GM12891 (cell line): Measurements from ENCODE around the gene CTBP2.

Experiments used
- DNase-seq: peaks from one replicate; pipeline ENCODE4 v3.0.0; 2011; ENCODE audit warnings: low spot score; ENCODE audit not compliant: insufficient read length
- FAIRE-seq: peaks from 2 replicates; lab custom pipeline; 2011; peaks lifted over from hg19 to GRCh38; lab: Jason Lieb, UNC
- PAX5 ChIP-seq: IDR thresholded peaks from 2 replicates; pipeline ENCODE4 v1.6.1; 2011; ENCODE audit warnings: low read length, moderate library complexity, mild to moderate bottlenecking; ENCODE audit not compliant: insufficient read depth, severe bottlenecking
- POLR2A ChIP-seq: IDR thresholded peaks from 2 replicates; pipeline ENCODE4 v1.6.1; 2011; ENCODE audit warnings: low read depth, low read length, control low read depth
- POLR2AphosphoS5 ChIP-seq: IDR thresholded peaks from 2 replicates; pipeline ENCODE4 v1.6.1; 2011; ENCODE audit warnings: low read depth, low read length, control low read depth
- POU2F2 ChIP-seq: IDR thresholded peaks from 2 replicates; pipeline ENCODE4 v1.6.1; 2011; ENCODE audit warnings: low read depth, mild to moderate bottlenecking, control low read depth, low read length, moderate library complexity
- SPI1 ChIP-seq: IDR thresholded peaks from 2 replicates; pipeline ENCODE4 v1.6.1; 2011; ENCODE audit warnings: low read depth, low read length, control low read depth
- TAF1 ChIP-seq: IDR thresholded peaks from 2 replicates; pipeline ENCODE4 v1.6.1; 2011; ENCODE audit warnings: low read depth, low read length, control low read depth

Gene CTBP2

DNA sequence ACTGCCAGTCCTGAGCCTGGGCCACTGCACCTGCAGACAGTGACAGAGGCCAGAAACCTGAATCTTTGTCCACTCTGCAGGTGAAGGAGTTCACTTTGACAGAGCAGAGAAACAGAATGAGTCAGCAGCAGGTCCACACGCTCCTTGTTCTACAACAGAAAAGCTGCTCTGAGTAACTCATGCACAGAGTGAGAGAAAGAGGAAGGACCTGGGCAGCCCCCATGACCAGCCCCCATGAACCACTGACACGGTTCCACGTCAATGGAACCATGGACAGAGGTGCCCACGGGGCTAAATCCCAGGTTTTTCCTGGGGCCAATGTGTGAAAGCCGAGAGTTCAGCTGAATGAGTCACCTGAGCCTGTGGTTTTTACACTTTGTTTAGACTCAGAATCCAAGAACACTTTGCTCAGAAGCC is 40.8 kb upstream of the CTBP2 start:
- DNase-seq (peak; percentile 35), FAIRE-seq (peak; percentile 84)
- no peak for TF ChIP-seq POLR2A
- 0 out of 2 replicates have a peak, but pooled peaks have one; percentile 9 for TF ChIP-seq POU2F2
- peak; percentile 63 for TF ChIP-seq SPI1
- TF ChIP-seq PAX5: peak; percentile 62

DNA sequence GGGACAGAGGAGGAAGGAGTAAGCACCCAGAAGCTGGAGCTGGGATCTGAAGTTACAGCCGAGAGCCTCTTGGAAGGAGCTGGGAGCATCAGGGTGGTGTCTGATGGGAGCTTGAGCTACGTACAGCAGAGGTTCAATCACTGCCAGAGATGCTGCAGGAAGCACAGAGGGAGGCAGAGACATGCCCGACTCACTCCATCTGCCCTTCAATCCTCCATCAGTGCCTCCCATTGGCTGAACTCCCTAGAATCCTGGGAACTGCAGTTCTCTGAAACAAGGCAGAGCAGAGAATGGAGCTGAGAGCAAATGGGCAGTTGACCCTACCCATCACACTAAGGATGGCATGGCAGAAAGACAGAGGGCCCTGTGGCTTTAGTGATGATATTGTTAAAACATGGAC is 40.0 kb upstream of the CTBP2 start:
- no peak for DNase-seq
- TF ChIP-seq PAX5 (no peak), TAF1 (no peak), POLR2A (no peak), POU2F2 (no peak), SPI1 (no peak), POLR2AphosphoS5 (no peak)
- FAIRE-seq: no peak

DNA sequence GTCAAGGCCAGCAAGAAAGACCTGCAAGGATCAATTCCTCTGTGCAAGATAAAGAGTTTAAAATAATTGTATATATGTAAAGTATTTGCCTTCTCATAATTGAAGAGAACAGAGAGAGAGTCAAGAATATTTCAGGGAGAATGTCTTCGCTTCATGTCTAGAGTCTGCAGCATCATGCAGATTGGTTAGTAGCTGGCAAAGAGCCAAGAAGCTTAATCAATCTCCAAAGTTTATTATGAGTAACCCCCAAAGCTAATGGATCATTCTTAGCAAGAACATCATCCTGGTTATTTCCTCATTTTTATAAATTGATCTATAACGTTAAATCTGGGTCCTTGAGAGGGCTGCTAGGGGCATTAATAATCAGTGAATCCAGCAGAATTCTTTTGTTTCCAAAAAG is 38.9 kb upstream of the CTBP2 start:
- FAIRE-seq (no peak), DNase-seq (no peak)

DNA sequence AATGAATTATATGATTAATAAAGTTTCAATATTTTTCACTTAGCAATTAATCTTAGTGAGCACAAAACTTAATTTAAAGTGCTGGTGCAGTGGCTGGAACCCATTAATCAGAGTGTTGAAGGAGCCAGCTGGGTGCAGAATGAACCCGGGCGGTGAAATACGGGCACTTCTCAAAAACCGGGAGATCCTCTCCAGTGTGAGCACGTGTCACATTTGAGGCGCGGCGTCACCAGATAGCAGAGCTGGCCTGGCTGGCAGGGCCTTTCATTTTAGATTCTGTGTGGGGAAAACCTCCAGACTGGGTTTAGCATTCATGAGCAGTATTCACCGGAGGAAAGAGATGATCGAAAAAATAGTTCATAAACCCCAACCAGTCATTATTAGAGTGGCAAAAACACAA is 34.5 kb upstream of the CTBP2 start:
- DNase-seq: no peak
- FAIRE-seq: no peak
- TF ChIP-seq POLR2A (no peak), POU2F2 (no peak), TAF1 (no peak), POLR2AphosphoS5 (no peak), SPI1 (no peak), PAX5 (no peak)

More for the DNA sequence above, 38.9 kb upstream of the CTBP2 start:
- TF ChIP-seq TAF1 (no peak), POLR2A (no peak), PAX5 (no peak), SPI1 (no peak), POU2F2 (no peak), POLR2AphosphoS5 (no peak)

DNA sequence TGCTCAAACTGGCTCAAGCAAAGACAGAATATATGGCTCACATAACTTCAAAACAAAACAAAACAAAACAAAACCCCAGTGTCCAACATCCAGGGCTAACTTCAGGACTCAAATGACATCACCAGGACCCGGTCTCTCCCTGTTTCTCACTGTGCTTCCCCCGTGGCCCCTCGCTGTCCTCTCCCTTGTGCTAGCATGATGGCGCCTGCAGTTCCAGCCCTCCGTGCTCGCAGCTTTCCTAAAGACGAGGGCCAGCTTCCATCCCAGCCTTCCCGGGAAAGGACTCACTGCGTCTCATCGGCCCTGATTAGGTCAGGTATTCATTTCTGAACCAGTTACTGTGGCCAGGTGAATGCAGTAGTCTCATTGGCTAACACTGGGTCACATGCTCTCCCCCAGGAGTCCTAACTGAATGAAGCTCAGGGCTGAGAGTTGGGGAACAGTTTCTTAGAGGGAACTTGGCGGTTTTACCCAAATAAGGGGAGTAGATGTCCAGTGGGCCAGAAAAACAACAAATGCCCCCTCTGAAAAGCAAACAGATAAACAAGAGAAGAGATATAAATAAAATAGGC is 33.0 kb upstream of the CTBP2 start:
- DNase-seq (no peak), FAIRE-seq (no peak)
- TF ChIP-seq TAF1: no peak
- TF ChIP-seq POU2F2: no peak
- no peak for TF ChIP-seq SPI1
- no peak for TF ChIP-seq PAX5
- no peak for TF ChIP-seq POLR2AphosphoS5
- TF ChIP-seq POLR2A: no peak

DNA sequence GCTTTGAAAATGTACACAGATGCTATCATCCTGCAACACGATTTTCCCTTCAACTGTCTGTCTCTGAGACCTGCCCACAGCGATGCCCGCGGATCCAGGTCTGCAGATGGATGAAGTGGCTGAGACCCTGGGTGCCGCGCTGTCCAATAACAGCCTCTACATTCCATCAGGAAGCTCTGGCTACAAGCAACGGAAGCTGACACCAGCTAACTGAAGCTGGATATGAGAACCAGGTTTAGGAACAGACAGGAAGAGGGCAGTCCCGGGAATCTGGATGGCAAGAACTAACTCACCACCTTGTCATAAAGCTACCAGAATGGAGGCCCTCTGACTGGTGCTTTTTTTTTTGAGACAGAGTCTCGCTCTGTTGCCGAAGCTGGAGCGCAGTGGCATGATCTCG is 32.3 kb upstream of the CTBP2 start:
- no peak for DNase-seq
- FAIRE-seq: no peak

DNA sequence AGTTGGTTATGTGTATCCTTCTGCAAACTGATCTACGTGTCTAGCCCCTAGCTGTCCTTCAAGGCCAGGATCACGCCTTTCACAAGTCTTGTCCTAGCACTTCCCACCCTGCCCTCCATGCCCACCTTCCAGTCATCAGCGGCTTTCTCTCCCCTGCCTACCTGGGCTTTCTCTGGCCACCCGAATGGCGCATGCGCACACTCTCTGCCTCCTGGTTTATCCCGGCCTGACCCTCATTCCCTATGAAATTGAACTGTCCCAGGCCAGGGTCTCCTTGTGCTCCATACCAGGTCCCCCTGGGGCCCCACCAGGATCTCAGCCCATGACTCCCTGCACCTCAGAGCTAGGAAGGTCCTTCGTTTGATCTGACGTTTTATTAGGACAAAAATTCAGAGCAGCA is 31.6 kb upstream of the CTBP2 start:
- DNase-seq (no peak), FAIRE-seq (no peak)
- no peak for TF ChIP-seq TAF1
- no peak for TF ChIP-seq POLR2AphosphoS5

More for the DNA sequence above, 32.3 kb upstream of the CTBP2 start:
- TF ChIP-seq TAF1: no peak

DNA sequence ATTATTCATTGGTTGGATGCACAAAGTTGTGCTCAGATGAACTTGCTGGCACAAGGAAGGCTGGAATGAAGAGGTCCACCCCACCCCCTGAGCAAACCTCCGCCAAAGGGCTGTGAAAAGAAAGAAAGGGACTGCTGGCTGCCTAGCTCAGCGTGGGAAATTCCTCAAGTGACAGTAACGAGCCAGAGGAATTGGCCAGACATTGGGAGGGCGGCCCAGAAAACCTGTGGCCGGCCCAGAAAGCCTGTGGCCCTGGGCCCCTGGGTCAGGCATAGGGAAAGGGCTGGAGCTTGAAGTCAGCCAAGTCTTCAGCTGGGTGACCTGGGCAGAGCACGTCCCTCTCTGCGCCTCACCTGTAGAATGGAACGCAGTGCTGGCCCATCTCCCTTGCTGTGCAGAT is 30.6 kb upstream of the CTBP2 start:
- DNase-seq: no peak
- TF ChIP-seq PAX5: no peak
- TF ChIP-seq POU2F2: no peak
- no peak for TF ChIP-seq POLR2A
- no peak for TF ChIP-seq SPI1
- TF ChIP-seq POLR2AphosphoS5: no peak
- no peak for TF ChIP-seq TAF1
- no peak for FAIRE-seq

DNA sequence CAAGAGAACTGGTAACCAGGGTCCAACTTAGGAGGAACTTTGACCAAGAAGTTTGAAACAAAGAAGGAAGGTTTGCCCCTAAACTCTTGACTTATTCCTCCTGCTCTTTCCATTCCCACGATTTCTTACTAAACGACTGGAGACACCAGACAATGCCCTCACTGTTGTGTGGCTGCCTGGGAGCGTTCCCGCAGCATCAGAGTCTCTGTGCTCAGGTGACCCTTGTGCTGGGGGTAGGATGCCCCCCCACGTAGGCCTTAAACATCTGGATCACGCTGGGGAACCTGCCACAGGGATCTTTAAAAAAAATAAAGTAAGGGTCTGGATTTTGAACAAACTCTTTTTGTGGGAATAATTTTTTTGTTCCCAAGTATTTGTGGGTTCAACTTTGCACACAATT is 30.1 kb upstream of the CTBP2 start:
- no peak for DNase-seq
- TF ChIP-seq POLR2AphosphoS5: no peak
- TF ChIP-seq POU2F2: no peak
- TF ChIP-seq POLR2A: no peak
- TF ChIP-seq SPI1: no peak
- TF ChIP-seq TAF1: no peak
- no peak for FAIRE-seq

DNA sequence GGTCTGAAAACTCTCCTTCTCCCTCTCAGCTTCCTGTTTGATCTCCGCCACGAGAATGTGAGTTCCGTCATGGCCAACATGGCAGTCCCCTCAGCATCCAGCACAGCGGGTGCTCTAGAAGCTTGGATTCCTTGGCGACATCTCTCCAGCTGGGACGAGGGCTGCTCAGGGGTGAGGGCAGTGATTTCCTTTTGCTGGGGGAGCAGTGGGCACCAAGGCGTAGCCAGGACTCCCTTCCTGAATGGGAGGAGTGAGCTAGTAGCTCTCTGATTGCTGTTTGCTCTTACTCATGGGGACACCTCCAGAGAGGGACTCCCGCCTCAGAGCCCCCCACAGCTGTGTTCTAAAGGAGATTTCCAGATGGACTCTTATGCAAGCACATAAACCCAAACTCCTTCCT is 28.8 kb upstream of the CTBP2 start:
- DNase-seq: no peak
- TF ChIP-seq TAF1 (no peak), PAX5 (no peak)
- FAIRE-seq: no peak
